Measurements from ENCODE around the gene HAUS7.

Gene HAUS7

DNA sequence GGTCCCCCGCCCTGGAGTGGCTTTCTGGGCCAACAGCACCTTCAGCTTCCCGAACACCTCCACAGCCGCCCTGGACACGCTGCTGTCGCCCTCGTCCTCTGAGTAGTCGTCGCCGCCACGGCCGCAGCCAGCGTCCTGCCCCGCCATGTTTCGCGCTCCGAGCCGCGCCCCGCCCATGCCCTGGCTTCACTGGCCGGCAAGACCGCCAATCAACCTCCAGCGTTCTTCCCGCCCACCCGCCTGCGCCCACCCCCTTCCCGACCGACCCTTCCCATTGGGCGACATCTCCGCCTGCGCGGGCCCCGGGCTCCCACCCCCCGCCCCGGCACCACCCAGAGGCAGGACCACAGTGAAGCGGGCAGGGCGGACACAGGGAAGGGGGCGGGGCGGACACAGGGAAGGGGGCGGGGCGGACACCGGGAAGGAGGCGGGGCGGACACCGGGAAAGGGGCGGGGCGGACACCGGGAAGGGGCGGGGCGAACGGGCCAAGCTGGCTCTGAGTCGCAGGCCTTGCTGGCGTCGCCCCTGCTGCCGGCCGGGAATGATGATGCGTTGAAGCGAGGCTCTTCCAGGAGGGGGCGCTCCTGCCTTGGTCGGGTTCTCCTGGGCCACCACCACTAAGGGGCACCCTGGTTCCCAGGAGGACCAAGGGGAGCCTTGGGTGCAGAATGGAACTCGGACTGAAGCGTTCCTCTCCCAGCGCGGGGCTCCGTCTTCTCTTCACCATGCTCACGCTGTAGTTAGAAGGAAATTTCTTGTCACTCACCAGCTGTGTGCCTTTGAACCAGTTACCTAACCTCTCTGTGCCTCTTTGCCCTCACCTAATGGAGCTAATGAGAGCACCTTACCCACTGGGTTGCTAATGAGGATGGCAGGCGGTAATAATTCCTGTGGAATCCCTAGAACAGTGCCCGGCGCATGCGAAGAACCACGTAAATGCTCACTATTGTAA is at the start of gene HAUS7:
Gene HAUS7 (minus strand): TSS at position 166 of the 953 bp plus-strand sequence. CDS start 19 bp downstream, at position 147.
- DNase-seq = peak; percentile 61 to 93

DNA sequence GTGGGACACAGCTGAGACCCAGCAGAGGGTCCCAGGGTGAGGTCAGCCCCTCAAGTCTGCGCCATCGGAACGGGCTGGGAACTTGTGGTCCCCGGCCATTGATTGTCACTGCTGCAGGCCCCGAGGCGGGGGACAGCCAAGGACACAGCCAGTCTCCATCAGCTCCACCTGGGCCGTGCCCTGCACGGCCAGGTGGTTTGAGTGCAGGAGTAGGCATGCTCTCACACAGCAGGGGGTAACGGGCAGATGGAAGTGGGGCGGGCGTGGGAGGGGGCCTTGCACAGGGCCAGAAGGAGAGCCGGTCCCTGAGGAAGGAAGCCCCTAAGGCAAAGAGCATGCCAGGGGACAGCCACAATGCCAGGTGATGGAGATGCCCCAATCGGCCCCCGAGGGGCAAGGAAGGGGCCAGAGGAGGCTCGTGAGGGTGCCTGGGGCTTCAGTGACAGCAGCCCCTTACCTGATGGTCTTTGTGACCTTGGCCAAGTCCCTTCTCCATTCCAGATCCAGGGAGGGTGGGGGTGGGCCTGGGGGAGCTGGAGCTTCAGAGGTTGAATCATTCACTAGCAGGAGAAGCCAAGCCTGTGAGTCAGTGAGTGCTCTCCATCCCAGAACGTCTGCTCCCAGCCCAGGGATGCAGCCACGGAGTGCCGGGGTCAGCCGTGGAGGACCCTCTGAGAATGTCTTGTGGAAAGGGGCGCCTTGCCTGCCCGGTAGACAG is 49.4 kb upstream of the HAUS7 start:
- DNase-seq = no peak

DNA sequence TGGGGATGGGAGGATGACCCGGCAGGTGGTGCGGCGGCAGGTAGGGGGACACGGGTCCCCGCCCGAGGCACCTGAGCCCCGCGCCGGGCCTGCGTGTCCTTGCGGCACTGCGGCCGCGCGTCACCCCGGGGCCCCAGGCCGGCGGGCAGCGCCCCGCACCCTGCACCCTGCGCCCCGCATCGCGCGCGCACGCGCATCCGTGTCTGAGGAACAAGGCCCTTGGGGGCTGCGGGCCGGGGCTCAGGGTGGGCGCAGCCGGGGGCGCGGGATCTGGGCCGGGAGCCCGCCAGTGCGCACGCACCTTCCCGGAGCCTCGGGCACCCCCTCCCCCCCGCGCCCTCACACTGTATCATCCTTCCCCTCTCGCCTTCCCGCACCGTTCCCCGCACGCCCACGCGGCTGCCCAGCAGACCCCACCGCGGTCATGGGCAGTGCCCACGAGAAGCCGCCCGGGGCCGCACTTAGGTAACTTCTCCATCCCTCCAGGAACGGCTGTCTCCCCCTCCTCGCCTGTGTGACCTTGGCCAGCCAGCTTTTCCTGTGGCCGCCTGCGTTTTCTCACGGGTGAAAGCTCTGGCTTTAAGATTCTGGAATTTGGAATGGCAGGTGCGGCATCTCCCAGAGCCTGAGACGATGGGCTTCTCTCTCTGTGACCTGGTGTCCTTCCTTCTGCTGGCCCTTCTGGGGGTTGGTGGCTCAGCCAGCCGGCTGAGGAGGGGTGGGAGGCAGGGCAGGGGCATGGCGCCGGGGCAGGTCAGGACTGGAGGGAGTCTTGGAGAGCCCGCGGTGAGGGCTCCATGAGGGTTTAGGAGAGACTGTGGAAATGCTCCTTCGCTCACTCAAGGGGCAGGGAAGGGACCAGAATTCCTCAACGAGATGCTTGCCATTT is 47.8 kb upstream of the HAUS7 start:
- no peak for DNase-seq

DNA sequence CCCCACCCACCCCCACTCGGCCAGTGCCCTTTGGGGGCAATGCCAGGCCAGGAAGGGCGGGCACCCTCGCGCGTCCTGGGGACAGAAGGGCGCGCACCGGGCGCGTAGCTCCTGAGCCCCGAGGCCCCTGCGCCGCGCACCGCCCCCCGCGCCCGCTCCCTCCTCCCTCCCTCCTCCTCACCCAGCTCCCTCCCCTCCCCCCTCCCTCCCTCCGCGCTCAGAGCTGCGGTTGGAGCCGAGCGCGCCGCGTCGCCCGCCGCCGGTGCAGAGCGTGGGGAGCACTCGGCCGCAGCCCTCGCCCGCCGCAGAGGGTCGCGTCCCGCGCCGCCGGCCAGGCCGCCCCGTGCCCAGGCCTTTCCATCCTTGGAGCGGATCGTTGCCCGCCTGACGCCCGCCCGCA is 47.0 kb upstream of the HAUS7 start, which contains the start of gene ATP2B3:
Gene ATP2B3 (plus strand): TSS at position 220 of the 400 bp plus-strand sequence. CDS start 18,606 bp downstream, outside the sequence.
- no peak for DNase-seq

DNA sequence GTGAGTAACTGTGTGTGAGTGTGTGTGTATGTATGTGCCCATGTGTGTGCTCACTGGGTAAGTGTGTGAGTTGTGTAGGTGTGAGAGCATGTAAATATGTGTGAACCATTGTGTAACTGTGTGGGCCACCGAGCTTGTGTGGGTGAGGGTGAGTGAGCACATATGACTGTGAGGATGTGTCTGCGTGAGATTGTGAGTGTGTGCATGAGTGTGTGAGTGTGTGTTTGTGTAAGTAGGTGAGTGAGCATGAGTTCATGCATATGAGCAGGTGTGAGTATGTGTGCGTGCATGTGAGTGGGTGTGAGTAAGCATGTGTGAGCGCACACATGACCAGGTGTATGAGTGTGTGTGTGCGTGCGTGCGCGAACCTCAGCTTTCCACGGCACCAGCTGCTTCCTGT is 45.7 kb upstream of the HAUS7 start:
- no peak for DNase-seq

DNA sequence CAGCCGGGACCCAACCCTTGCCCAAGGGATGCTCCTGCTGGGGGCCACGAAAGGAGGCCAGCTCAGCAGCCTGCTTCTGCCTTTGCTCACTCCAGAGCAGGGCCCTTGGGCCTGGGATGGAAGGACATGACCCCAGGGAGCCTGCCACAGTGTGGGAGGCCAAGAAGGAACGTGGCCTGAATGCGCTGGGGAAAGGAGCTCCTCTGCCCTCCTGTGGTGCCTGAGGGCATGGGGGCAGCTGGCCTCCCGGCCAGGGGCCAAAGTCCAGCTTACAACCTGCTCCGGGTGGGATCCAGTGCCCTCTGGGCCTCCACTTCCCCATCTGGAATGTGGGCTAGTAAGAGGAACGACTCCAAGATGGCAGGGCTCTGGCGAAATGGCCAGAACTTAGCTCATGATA is 45.1 kb upstream of the HAUS7 start:
- DNase-seq = no peak

DNA sequence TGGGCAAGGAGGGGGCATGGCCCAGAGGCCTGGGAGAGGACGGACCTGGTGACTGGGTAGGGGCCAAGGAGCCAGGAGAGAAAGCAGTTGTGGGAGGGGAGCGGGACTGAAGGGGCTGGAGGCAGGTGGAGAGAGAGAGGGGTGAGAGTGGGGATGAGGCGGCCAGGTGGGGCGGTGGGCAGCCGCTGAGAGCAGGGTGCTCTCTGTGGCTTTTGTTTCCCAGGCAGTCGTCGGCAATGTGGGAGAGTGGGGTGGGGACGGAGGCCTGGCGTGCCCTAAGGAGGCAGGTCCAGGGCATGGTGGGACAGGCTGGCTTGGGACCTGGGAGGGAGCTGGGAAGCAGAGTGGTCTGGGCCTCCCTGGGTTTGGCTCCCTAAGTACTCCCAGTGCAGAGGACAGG is 43.9 kb upstream of the HAUS7 start:
- DNase-seq = no peak

DNA sequence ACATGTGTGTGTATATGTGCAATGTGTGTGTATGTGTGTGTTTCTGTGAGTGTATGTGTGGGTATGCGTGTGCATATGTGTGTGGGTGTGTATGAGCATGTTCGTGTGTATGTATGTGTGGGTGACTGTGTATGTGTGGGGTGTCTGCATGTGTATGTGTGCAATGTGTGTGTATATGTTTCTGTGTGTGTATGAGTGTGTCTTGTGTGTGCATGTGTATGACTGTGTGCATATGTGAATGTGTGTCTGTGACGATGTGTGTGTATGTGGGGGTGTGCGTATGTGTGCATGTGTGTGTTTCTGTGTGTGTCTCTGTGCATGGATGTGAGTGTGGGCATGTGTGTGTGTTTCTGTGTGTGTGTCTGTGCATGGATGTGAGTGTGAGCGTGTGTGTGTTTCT is 42.9 kb upstream of the HAUS7 start:
- DNase-seq = no peak

DNA sequence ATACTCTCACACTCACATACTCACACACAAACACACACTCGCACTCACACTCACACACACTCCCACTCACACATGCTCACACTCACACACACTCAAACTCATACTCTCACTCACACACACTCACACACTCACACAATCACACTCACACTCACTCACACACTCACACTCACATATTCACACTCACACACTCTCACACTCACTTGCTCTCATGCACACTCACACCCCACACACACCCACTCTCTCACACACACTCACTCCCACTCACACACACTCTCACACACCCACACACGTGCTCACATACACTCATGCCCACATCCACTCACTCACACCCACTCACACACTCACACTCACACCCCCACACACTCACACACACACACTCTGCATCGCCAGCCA is 42.1 kb upstream of the HAUS7 start:
- DNase-seq = no peak

DNA sequence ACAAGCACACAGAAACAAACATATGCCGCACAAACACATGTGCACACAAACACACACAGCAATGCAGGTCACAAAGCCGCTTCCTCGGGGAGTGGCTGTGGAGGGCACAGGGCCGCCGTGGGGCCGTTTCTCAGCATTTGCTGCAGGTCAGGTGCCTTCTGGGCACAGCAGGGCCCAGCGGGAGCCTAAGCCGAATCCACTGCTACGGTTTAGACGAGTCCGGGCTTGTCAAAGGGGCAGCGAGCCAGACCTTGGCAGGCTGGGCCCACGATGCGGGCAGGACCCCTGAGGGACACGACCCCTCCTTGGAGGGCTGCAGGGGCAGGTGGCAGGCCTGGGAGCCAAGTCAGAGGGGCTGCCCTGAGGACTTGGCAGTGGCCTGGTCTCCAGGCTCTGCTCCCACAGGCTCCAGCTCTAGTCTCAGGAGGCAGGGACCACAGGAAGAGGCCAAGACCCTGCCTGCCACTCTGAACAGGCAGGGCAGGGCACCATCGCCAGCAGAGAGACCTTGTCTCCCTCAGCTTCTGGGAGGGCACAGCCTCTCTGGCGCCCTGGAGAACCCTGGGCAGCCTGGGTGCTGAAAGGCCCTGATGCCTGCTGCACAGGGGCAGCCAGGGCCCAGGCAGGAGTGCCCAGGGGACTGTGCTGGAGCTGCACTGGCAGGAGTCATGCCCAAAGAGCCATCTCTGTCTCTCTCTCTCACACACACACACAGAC is 41.6 kb upstream of the HAUS7 start:
- DNase-seq = no peak

DNA sequence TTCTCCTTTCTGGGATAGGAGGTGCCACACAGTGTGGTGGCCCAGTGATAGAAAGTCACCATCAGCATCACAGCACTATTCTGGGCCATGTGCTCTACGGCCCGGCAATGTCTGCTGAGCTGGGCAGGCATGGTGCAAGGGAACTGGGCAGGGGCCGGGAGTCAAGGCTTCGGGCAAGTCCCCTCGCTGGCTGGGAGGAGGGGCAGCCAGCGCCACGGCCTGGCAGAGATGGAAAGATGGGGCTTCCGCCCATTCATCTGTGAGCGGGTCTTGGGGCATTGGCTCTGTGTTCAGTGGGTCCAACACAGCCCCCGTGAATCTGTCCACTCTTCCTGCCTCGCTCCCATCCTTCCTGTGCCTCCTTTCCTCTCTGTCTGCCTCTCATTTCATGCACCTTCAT is 40.0 kb upstream of the HAUS7 start:
- DNase-seq = no peak

DNA sequence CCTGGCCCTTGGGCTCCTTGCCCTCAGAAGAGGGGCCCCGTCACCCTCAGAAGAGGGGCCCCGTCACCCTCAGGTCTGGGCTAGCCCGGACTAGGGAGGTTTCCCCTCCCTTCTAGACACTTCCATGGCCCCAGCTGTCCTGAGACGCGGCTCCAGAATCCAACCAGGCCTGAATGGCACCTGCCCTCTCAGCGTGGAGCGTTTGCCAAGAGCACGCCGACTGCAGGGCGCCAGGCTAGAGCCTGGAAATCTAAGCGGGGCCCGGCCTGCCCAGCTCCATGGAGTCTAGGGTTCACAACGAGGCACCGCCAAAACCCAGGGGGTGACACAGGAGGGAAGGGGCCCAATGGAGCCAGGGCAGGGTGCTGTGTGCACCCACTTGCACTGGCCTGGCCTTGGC is 39.2 kb upstream of the HAUS7 start:
- DNase-seq = no peak

DNA sequence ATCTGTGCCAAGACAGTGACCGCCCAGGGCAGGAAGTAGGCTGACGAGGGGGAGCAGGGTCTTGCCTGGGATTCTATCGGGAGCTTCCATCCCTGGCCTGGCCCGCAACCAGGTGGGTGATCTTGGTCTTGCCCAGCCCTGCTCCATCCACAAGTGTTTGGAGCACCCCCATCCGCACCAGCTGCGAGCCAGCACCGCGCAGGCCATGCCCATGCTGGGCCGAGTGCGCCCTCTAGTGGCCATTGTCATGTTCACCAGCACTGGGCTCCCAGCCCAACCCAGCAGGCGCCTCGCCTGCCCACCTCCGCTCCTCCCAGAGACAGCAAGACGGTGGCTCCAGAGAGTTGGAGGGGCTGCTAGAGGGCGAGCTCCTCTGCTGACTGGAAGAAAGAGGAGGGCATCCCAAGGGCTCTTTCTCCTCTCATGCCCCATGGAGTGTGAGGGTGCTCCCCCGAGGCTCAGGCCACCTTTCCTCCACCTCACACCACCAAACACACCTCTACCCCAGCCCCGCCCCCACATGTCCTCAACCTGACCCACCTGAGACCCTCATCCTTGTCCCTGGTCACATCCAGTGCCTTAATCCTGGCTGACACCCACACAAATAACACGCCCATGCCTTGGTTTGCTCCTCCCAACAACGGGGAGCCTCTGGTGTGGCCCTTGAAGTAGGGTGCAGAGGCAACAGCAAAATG is 37.3 kb upstream of the HAUS7 start:
- DNase-seq = peak in 1 of 2 experiments; percentile 55

DNA sequence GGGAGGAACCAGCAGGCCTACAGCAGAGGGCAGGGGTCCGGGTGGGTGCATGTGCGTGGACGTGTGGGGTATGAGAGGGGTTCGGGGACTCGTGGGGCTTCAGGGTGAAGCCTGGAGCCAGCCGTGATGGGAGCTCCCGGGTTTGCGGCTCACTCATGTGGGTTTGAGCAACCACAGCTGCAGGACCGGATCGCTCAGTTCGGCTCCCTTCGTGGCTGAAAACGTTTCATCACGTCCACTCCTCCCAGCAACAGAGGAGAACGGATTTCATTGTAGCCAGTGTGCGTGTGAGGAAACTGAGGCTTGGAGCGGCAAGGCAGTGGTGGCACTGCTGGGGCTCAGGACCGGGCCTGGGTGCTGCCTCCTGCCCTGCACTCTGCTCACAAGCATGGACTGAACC is 35.0 kb upstream of the HAUS7 start:
- DNase-seq = no peak

DNA sequence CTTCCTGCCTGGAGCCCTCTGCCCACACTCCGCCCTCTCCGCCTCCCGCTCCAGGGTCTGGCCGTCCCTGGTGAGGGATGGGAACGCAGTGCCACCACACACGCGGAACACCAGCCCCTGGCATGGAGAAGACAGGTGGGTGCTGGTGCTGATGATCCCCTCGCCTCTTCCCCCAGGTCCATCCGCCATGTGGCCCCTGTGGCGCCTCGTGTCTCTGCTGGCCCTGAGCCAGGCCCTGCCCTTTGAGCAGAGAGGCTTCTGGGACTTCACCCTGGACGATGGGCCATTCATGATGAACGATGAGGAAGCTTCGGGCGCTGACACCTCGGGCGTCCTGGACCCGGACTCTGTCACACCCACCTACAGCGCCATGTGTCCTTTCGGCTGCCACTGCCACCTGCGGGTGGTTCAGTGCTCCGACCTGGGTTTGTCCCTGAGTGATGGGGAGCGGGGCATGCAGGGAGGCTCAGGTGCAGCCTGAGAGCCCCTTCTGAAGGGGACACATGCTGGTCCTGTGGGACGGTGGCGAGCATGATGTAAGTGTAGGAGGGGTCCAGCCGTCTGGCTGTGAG is 34.2 kb upstream of the HAUS7 start:
- no peak for DNase-seq

DNA sequence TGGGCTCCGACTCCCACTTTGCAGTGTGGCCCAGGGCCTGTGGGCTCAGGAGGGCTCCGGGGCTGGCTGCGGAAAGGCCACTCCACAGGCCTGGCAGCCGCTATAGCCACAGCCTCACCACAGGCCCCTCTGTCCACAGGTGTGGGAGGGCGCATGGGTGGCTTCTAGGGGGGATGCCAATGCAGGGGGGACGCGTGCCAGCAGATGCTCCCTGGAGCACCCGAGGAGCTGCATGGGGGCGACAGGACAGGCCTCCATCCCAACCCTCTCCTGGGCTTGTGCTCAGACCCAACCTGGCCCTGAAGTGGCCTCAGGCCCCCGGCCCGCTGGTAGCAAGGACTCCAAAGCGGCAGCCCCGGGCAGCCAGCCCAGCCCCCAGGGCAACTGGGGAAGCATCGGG is 32.4 kb upstream of the HAUS7 start:
- no peak for DNase-seq

DNA sequence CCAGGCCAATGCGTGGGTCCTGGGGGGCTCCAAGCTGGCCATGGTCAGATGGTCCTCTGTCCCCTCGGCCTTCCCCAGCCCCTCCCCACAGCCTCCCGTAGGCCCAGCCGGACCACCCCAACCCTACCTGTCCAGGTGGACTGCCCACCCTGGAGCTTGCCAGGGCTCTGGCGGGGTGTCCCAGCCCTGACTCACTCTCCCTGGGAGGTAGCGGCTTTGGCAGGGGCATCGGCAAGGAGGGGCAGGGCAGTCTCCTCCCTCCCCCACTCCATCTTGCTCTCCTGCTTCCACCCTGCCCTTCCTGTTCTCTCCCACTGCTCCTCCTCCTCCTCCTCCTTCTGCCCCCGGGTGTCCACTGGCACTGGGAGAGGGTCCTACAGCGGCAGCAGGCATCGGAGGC is 31.8 kb upstream of the HAUS7 start:
- DNase-seq = no peak

DNA sequence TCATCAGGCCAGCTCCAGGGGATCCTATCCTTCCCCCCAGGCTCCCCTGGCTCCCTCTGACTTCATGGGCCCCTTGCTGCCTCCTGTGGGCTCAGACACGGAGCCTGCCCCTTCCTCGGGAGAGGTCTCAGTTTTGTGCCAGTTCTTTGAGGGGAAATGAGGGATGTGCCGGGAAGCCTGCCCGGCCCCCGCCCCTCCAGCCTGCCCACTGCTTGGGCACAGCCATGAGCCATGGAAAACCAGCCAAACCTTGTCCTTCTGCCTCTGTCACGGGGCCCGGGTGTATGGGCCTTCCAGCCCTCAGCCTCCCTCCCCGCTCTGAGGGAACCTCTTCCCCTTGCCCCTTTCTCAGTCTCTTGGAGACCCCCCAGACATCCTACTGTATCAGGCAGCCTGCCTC is 31.2 kb upstream of the HAUS7 start:
- DNase-seq = no peak

DNA sequence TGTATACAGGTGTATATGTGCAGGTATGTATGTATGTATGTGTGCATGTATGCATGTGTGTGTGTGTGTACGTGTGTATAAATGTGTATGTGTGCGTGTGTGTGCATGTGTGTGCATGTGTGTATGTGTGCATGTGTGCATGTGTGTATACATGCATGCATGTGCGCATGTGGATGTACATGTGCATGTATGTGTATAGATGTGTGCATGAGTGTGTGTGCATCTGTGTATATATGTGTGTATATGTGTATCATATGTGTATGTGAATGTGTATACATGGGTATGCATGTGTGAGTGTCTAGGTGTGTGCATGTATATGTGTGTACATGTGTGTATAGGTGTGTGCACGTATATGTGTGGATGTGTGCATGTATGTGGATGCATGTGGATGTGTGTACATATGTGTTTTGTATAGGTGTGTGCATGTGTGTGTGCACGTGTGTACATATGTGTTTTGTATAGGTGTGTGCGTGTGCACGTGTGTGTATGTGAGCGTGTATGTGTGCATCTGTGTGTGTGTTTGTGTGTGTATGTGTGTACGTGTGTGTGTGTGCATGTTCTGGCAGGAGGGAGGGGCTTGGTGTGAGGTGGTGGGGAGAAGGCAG is 30.4 kb upstream of the HAUS7 start:
- no peak for DNase-seq

DNA sequence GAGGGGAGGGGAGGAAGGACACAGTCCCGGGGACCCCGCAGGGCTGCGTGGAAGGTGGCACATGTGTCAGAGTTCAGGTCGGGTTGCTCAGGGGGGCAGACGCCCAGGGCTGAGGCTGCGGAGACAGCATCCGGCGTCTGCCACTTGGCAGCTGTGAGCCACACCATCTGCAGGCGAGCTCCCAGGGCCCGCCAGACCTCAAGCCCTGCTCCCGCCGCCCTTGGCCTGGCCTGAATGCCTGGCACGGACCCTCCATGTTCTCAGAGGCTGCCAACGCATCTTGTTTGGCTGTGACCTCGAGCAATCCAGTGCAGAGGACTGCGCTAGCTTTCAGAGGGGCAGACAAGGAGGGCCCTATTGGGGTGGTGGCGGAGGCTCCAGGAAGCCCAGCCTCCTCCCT is 29.5 kb upstream of the HAUS7 start:
- DNase-seq = no peak

DNA sequence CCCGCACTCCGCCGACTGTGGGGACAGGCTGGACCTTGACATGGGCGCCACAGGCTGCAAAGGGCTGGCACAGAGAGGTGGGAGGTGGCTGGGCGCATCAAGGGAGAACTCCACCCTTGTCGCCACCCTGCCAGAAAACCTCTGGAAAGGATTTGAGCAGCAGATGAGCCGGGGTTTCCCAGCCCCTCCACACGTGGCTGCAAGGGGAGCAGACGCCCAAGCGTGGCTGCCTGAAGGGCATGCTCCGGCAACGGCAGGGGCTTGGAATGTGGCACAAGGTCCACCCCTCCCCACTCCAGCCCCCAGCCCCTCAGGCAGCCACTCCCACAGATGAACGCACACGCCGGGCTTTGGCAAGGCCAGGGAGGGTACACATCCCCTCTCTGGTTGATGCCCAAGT is 29.0 kb upstream of the HAUS7 start:
- no peak for DNase-seq
